GM12892 (cell line): ENCODE results near the gene BGN.

ENCODE experiments used
- POLR2A ChIP-seq: IDR thresholded peaks from 2 replicates; pipeline ENCODE4 v1.6.1; 2011; ENCODE audit warnings: low read depth, low read length, control low read depth
- POLR2AphosphoS5 ChIP-seq: IDR thresholded peaks from 2 replicates; pipeline ENCODE4 v1.6.1; 2011; ENCODE audit warnings: low read depth, low read length, control low read depth

- no peak for TF ChIP-seq POLR2A
- no peak for TF ChIP-seq POLR2AphosphoS5
Measured at GRCh38 chrX:153551135-153551534, 56.4 kb downstream of the BGN start.
